ENCODE data around the gene LEMD2. TPM values are rescaled to one million over a fixed set of nuclear protein-coding genes. Genes with fewer than 3 reads are reported as not detected.
A peak's percentile ranks its signal among the peaks of the same experiment; 100 is the strongest.

Gene LEMD2
- total RNA-seq, 1 experiment from 2014 or later, result 91.8 TPM

- Histone ChIP-seq H3K23ac (ENCODE audit: insufficient read length, low read depth, low read length) (no peak overlapping the region), H2AK5ac (ENCODE audit: insufficient read length, low read length) (no peak overlapping the region), H4K8ac (replicated peaks; ENCODE audit: insufficient read length, low read depth, low read length) (no peak overlapping the region), H4K91ac (ENCODE audit: insufficient read length, low read depth, low read length) (no peak overlapping the region), H3K4ac (ENCODE audit: low read depth, low read length) (no peak overlapping the region), H2BK5ac (ENCODE audit: insufficient read length, low read length) (no peak overlapping the region), H4K5ac (ENCODE audit: insufficient read length, low read depth, low read length) (no peak overlapping the region), H3K9ac (ENCODE audit: extremely low read depth, insufficient read length, low read length) (no peak overlapping the region), H3K23me2 (ENCODE audit: insufficient read length, low read depth, low read length, poor library complexity, severe bottlenecking) (no peaks in the 10 kb centered on the region), H3K56ac (ENCODE audit: insufficient read length, low read depth, low read length) (no peak overlapping the region), H2AFZ (ENCODE audit: low read length) (no peak overlapping the region), H4K20me1 (ENCODE audit: control insufficient read depth, insufficient read depth, insufficient read length) (no peaks in the 10 kb centered on the region), H2BK15ac (ENCODE audit: low read depth, low read length) (no peak overlapping the region), H2BK12ac (ENCODE audit: insufficient read length, low read depth, low read length) (no peak overlapping the region), H3K18ac (ENCODE audit: insufficient read length, low read depth, low read length) (no peak overlapping the region), H3K9me3 (ENCODE audit: control insufficient read depth, low read depth, low read length) (no peaks in the 10 kb centered on the region), H2BK120ac (ENCODE audit: low read depth, low read length, poor library complexity, severe bottlenecking) (no peak overlapping the region), H3K4me1 (ENCODE audit: insufficient read depth, low read length) (0 out of 2 replicates have a peak, but pooled peaks cover 4% of the 10 kb centered on the region), H3K4me2 (ENCODE audit: insufficient read depth, insufficient read length, low read length) (no peak overlapping the region), H3K27ac (ENCODE audit: insufficient read length, low read depth, low read length) (no peak overlapping the region), H3T11ph (ENCODE audit: low read length) (no peak overlapping the region), H3K79me1 (ENCODE audit: insufficient read depth, low read depth, low read length, poor library complexity, severe bottlenecking) (no peaks in the 10 kb centered on the region), H3K27me3 (ENCODE audit: insufficient read depth, low read length) (no peaks in the 10 kb centered on the region), H3K14ac (ENCODE audit: insufficient read depth, low read length) (no peak overlapping the region), H2BK20ac (ENCODE audit: low read depth, low read length, poor library complexity, severe bottlenecking) (no peak overlapping the region), H3K79me2 (ENCODE audit: insufficient read depth, low read length) (no peaks in the 10 kb centered on the region)
- Mint-ChIP-seq H3K4me3 (no peak overlapping the region), H3K27ac (peak overlapping the region in 2 of 3 experiments; percentile 34 to 81; a peak in 3 of 7 replicates), H3K4me1 (peaks cover 65 to 68% of the 10 kb centered on the region in 2 experiments), H3K27me3 (ENCODE audit: low read depth) (peaks cover 15% of the 10 kb centered on the region), H3K9me3 (peaks cover 0 to 4% of the 10 kb centered on the region in 2 experiments; a peak in 3 of 5 replicates), H3K36me3 (ENCODE audit: insufficient read depth in 1 of 3, low read depth in 3 of 3) (no peaks in the 10 kb centered on the region; a peak in 2 of 7 replicates)
- no CpG with 5 or more reads among the region's 14 CpGs for WGBS (ENCODE audit: extremely low coverage, insufficient read length, low lambda C conversion rate)
- DNase-seq, result no peak
- no peak; the same call in 2 of the 3 replicates for TF ChIP-seq CTCF (conservative IDR thresholded peaks at IDR 0.05)
Observed at GRCh38 chr6:33827546-33828451, 38.9 kb upstream of the LEMD2 start.
